Skin epidermis (tissue), 12 donors: ENCODE results near the gene ROCK2.
"Not testable (repeated sequence)": the region's sequence is repeated elsewhere in the genome, so short reads cannot be mapped to it uniquely, and the experiment has no call there.

Source experiments
- H3K27ac ChIP-seq, 21 experiments: fragments of 200-600 bp; sonication (generic) in 11 of 21; one replicate each; pipeline ENCODE4 v1.5.0; 2020; ENCODE audit warnings: mild to moderate bottlenecking in 3 of 21, inconsistent platforms in 2 of 21, moderate library complexity in 2 of 21
- H3K4me3 ChIP-seq, 7 experiments: fragments of 200-600 bp; sonication (generic) in 2 of 7; one replicate each; pipeline ENCODE4 v1.5.0; 2020; ENCODE audit warnings: inconsistent platforms in 2 of 7, mild to moderate bottlenecking in 2 of 7, moderate library complexity in 1 of 7

ROCK2 gene

GRCh38 chr2:11250400-11251196 is 93.8 kb downstream of the ROCK2 start:
- H3K4me3 ChIP-seq, result no peak overlapping the region

GRCh38 chr2:11245322-11245721 is 99.1 kb downstream of the ROCK2 start:
- Histone ChIP-seq H3K27ac (no peak overlapping the region), H3K4me3 (no peak overlapping the region)

More at GRCh38 chr2:11250400-11251196, 93.8 kb downstream of the ROCK2 start:
- H3K27ac ChIP-seq, result no peak overlapping the region

GRCh38 chr2:11244091-11244826 is 100.2 kb downstream of the ROCK2 start:
- Histone ChIP-seq H3K27ac (no peak overlapping the region), H3K4me3 (no peak overlapping the region)

- H3K27ac ChIP-seq, result no peak overlapping the region
- H3K4me3 ChIP-seq, result no peak overlapping the region
Measured at GRCh38 chr2:11243512-11243911, 100.9 kb downstream of the ROCK2 start.

GRCh38 chr2:11242542-11243174 is 101.8 kb downstream of the ROCK2 start:
- H3K4me3 ChIP-seq, result no peak overlapping the region
- H3K27ac ChIP-seq, result no peak overlapping the region

DNA sequence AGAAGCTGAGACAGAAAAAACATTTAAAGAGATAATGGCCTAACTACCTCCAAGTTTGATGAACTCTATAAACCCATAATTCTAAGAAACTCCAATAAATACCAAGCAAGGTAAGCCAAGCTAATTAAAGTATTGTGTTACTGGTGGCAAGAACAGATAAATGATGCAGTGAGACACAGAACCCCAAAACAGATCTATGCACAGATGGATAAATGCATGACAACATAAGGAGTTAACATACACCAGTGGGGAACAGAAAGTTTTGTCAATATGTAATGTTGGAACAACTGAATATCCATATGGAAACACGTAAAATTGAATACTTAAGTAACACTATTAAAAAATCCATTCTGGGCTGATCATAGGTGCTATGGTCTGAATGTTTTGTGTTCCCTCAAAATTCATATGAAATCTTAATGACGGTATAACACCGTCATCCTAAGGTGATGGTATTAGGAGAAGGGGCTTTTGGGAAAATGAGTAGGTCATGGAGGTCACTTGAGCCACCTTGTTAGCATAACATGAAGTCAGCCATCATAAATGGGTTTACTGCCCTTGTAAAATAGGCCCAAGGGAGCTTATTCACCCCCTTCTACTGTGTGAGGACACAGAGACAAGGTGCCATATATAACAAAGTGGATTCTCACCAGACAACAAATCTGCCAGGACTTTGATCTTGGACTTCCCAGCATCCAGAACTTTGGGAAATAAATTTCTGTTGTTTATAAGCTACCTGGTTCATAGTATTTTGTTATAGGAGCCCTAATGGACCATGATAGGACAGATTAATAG is 102.8 kb downstream of the ROCK2 start:
- H3K4me3 ChIP-seq, result no peak overlapping the region

DNA sequence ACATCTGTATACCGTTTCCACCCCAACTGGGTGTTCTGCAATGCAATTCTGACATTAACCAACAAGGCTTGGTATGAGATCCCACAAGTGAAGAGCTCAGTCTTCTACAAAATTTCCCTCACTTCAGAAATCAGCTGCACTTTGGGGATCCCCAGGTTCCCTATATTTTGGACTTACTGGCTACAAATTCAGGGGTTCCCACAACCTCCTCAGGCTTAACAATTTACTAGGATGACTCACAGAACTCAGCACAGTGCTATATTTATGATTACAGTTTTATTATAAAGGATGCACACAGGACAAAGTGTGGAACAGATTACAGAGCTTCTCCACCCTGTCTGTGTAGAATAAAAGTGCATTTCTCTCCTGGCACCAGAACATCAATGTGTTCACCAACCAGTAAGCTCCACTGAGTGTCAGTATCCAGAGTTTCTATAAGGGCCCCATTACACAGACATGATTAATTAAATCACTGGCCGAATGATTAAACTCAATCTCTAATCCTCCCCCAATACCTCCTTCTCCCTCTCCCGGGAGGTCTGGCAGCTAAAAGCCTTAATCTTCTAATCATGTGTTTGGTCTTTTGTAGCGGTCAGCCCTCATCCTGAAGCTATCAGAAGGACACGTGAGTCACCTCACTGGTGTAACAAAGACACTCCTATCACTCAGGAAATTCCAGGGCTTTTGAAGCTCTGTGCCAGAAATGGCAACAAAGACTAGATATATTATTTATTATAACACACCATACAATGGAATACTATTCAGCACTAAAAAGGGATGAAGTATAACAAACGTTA is 104.6 kb downstream of the ROCK2 start:
- Histone ChIP-seq H3K4me3 (no peak overlapping the region), H3K27ac (no peak overlapping the region)

More for the DNA sequence above, 102.8 kb downstream of the ROCK2 start:
- H3K27ac ChIP-seq, result no peak overlapping the region

- H3K27ac ChIP-seq, result no peak overlapping the region
- no peak overlapping the region for H3K4me3 ChIP-seq
Measured at GRCh38 chr2:11239147-11239546, 105.3 kb downstream of the ROCK2 start.

DNA sequence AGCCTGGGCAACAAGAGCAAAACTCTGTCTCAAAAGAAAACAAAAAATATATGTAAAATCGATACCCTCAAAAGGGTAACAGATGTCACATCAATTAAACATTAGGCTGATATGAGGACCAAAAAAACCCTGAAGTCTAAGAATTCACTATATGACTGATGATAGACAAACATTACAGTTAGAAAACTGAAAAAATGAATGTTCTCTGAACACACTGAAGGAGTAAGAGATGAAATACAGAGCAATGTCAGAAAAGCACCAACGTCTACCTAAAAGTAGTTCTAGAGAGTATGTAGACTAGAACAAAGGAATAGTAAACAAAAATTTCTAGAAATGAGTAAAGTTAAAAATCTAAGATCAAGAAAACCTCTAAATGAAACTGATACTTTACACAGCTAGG is 107.3 kb downstream of the ROCK2 start:
- Histone ChIP-seq H3K4me3 (no peak overlapping the region), H3K27ac (no peak overlapping the region)

DNA sequence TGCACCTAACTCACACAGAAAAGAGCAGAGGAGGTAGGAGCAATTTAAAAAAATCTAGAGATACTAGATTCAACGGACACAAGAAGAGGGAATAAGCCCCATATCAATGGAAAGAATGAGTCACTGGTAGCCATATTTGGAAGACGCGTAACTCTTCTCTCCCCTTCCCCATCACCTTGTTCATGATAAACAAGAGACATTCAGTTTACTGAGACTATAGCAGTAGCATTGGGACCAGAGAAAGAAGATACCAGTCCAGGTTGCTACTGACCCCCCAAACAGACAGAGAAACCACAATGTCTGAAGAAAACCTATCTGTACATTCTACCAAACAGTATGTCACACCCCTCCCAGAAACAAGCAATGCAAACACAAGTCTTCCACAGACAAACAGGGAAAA is 108.1 kb downstream of the ROCK2 start:
- H3K4me3 ChIP-seq, result no peak overlapping the region

GRCh38 chr2:11235583-11235982 is 108.9 kb downstream of the ROCK2 start:
- H3K4me3 ChIP-seq, result no peak overlapping the region
- H3K27ac ChIP-seq, result no peak overlapping the region

More for the DNA sequence above, 108.1 kb downstream of the ROCK2 start:
- no peak overlapping the region for H3K27ac ChIP-seq

DNA sequence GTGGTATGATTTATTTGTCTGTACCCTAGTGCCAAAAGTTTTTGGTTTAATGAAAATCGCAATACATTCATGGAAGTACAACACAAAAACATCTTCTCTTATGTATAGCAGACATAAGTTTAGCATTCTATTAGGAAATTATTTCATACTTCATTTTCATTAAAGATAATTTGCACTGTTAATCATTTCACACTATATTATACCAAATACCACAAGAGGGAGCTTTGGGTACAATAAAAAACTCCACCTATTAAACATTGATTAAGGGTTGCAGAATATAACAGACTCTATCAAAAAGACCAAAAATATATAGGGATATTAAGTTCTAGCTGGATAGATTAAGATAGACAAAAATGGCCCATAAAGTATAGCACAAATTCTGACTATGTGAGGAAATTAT is 110.1 kb downstream of the ROCK2 start:
- Histone ChIP-seq H3K27ac (no peak overlapping the region), H3K4me3 (no peak overlapping the region)

DNA sequence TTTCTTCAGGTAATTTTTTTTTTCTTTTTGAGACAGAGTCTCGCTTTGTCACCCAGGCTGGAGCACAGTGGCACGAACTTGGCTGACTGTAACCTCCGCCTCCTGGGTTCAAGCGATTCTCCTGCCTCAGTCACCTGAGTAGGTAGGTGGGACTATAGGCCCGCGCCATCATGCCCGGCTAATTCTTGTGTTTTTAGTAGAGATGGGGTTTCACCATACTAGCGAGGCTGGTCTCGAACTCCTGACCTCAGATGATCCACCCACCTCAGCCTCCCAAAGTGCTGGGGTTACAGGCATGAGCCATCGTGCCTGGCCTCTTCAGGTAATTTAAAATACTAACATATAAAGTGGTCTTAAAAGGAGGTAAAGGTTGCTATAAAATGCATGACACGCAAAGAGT is 113.2 kb downstream of the ROCK2 start:
- H3K4me3 ChIP-seq, result not testable (repeated sequence)

DNA sequence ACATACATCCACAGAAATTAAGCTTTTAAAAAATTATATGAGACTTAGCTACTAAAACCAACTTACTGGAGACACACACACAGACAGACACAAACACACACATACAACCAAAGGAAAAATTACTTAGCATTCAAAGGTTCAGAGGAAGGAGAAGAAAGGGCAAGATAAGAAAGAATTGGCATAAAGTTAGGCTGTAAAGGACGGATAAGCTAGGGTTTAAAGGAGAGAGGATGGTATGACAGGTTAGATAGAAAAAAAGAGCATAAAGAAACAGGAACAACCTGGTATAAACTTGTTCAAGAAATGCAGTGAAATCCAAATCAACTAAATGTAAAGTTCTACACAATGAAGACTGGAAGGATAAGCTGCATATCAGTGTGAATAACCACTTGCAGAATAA is 115.7 kb downstream of the ROCK2 start:
- Histone ChIP-seq H3K4me3 (no peak overlapping the region), H3K27ac (no peak overlapping the region)

More for the DNA sequence above, 113.2 kb downstream of the ROCK2 start:
- not testable (repeated sequence) for H3K27ac ChIP-seq

DNA sequence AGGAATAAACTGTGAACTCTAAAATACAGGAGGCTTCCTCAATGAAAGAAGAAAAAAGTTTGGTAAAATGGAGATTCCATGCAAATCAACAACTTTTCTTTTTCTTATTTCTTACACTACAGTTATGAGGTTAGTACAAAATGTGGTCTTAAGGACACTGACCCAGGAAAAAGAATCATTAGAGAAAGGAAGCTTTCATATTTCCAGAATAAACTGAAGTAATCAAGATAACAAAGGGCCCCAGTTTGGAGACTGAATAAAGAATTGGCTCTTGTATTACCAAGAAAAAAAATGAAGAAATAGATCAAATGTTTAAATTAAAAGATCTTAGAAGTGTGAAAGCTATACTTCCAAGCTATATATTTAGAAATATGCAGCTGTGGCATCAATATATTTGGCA is 116.8 kb downstream of the ROCK2 start:
- H3K27ac ChIP-seq, result no peak overlapping the region
- H3K4me3 ChIP-seq, result no peak overlapping the region

GRCh38 chr2:11224887-11225286 is 119.5 kb downstream of the ROCK2 start:
- no peak overlapping the region for H3K27ac ChIP-seq
- H3K4me3 ChIP-seq, result no peak overlapping the region

DNA sequence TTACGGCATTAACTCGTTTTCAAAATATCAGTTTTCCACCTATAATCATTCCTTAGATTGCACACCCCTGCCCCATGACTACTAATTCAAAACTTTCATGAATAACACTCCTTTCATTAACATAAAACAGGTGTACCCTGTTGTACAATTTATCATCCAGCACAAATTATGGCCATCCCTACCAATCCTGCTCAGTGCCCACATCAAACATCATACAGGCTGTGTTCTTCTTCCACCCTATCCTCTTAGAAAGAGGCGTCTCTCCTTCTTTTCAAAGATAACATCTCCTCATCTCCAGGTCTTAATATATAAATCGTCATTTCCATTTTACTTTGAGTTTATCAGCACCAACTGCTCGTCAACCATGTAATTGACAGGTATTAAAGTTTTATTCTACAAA is 121.6 kb downstream of the ROCK2 start:
- H3K27ac ChIP-seq, result no peak overlapping the region
- H3K4me3 ChIP-seq, result no peak overlapping the region

DNA sequence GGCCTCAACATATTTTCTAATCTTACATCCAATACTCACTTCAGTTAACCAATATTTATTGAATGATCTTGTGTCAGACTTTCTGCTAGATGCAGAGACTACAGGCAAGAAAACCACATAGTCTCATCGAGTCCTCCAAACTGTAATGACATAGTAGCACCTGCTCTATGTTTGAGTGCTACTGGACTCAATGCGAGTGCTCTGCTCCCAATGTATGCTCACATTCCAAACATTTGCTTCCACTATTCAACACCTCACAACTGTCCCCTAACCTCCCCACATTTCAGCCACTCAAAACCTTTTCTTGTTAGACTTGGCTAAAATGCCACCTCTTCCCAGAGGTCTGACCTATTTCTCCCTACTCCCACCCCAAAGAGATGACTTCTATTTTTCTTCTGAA is 124.0 kb downstream of the ROCK2 start:
- H3K27ac ChIP-seq, result no peak overlapping the region
- H3K4me3 ChIP-seq, result no peak overlapping the region

- Histone ChIP-seq H3K27ac (no peak overlapping the region), H3K4me3 (no peak overlapping the region)
Measured at GRCh38 chr2:11215407-11215806, 129.0 kb downstream of the ROCK2 start.
